Endothelial cell of umbilical vein (primary cell): ENCODE data around the gene KCNAB2. TPM values are rescaled to one million over a fixed set of nuclear protein-coding genes. Genes with fewer than 3 reads are reported as not detected.

Experiments
- BruUV-seq: library from RNA; stranded (reverse); fragments of 400-500 nt; replicated peaks from 2 replicates; lab custom pipeline; 2021; lab: Mats Ljungman, UMichigan
- CTCF ChIA-PET: fragments of 300-600, 350-600 bp; sonication (Branson Sonifier 250); formaldehyde crosslinking; loops from one replicate; lab custom pipeline; 2021; ENCODE audit warnings: antibody characterized with exemption, inconsistent platforms; lab: Charles Lee
- POLR2A ChIA-PET: fragments of 300-600, 350-600 bp; sonication (Branson Sonifier 250); formaldehyde crosslinking; loops from one replicate; lab custom pipeline; 2021; ENCODE audit warnings: antibody characterized with exemption, inconsistent platforms; lab: Charles Lee
- DNase-seq: peaks from one replicate; pipeline ENCODE4 v3.0.0-alpha.2; 2011; ENCODE audit warnings: low read depth, low spot score
- FAIRE-seq: peaks from 2 replicates; lab custom pipeline; 2011; peaks lifted over from hg19 to GRCh38; lab: Jason Lieb, UNC
- H2AFZ ChIP-seq: 2 replicates; pipeline ENCODE4 v1.6.0; 2012; ENCODE audit warnings: low read depth, low read length, control low read depth, inconsistent platforms
- H3K27ac ChIP-seq: 2 replicates; pipeline ENCODE4 v1.5.1; 2011; ENCODE audit warnings: low read depth, mild to moderate bottlenecking, control low read depth, low read length, moderate library complexity; ENCODE audit not compliant: insufficient read depth
- H3K27me3 ChIP-seq, 2 experiments: 2 replicates each; pipeline versions ENCODE4 v1.6.0 to v1.6.1; 2011; ENCODE audit warnings: low read length in 2 of 2, mixed read lengths in 1 of 2; ENCODE audit not compliant: control insufficient read depth in 2 of 2, insufficient read depth in 2 of 2
- H3K36me3 ChIP-seq, 2 experiments: 2 replicates in 1 of 2; 3 replicates in 1 of 2; pipeline ENCODE4 v1.5.1; 2011; ENCODE audit warnings: low read length in 2 of 2, mild to moderate bottlenecking in 1 of 2, moderate library complexity in 1 of 2; ENCODE audit not compliant: control insufficient read depth in 2 of 2, insufficient read depth in 2 of 2; ENCODE audit errors: extremely low read depth in 1 of 2
- H3K4me1 ChIP-seq: 3 replicates; pipeline ENCODE4 v1.5.1; 2011; ENCODE audit warnings: mild to moderate bottlenecking, low read length; ENCODE audit not compliant: control insufficient read depth, insufficient read depth; ENCODE audit errors: extremely low read depth
- H3K4me2 ChIP-seq: 2 replicates; pipeline ENCODE4 v1.6.1; 2011; ENCODE audit warnings: low read length, control low read depth, mixed read lengths; ENCODE audit not compliant: insufficient read depth
- H3K4me3 ChIP-seq, 3 experiments: fragments of 200-600 bp in 1 of 3; sonication (generic), shearing (Covaris generic) in 1 of 3; replicated peaks in 1 of 3; 2 replicates each; pipeline ENCODE4 v1.5.1; 2011 to 2016; ENCODE audit warnings: control low read depth in 3 of 3, low read length in 3 of 3, mild to moderate bottlenecking in 2 of 3, inconsistent platforms in 1 of 3, low read depth in 1 of 3, moderate library complexity in 1 of 3; ENCODE audit not compliant: insufficient read depth in 1 of 3
- H3K79me2 ChIP-seq: 2 replicates; pipeline ENCODE4 v1.6.0; 2012; ENCODE audit warnings: low read length, inconsistent platforms; ENCODE audit not compliant: control insufficient read depth, insufficient read depth
- H3K9ac ChIP-seq: replicated peaks from 2 replicates; pipeline ENCODE3; 2011; ENCODE audit warnings: low read length, control low read depth; ENCODE audit not compliant: insufficient read depth; ENCODE audit errors: extremely low read depth
- H3K9me1 ChIP-seq: replicated peaks from 3 replicates; pipeline ENCODE4 v1.6.0; 2011; ENCODE audit warnings: mild to moderate bottlenecking, low read length; ENCODE audit not compliant: control insufficient read depth, insufficient read depth; ENCODE audit errors: extremely low read depth
- H3K9me3 ChIP-seq: replicated peaks from 2 replicates; pipeline ENCODE4 v1.5.1; 2012; ENCODE audit warnings: low read length, inconsistent platforms; ENCODE audit not compliant: control insufficient read depth, insufficient read depth
- H4K20me1 ChIP-seq: replicated peaks from 2 replicates; pipeline ENCODE3; 2011; ENCODE audit warnings: mild to moderate bottlenecking, low read length; ENCODE audit not compliant: control insufficient read depth, insufficient read depth; ENCODE audit errors: extremely low read depth
- CTCF ChIP-seq, 2 donors: IDR thresholded peaks; 1 replicate in 1 of 2; 2 replicates in 1 of 2; pipeline ENCODE4 v1.5.1; 2011; ENCODE audit warnings: low read length in 2 of 2, mild to moderate bottlenecking in 2 of 2, moderate library complexity in 2 of 2, control low read depth in 1 of 2, inconsistent platforms in 1 of 2, low read depth in 1 of 2; ENCODE audit not compliant: insufficient read depth in 1 of 2; ENCODE audit errors: extremely low read depth in 1 of 2
- EZH2 ChIP-seq: IDR thresholded peaks from 2 replicates; pipeline ENCODE4 v1.6.1; 2012; ENCODE audit warnings: borderline replicate concordance, low read depth, mild to moderate bottlenecking, moderate library complexity, low read length, inconsistent platforms; ENCODE audit not compliant: severe bottlenecking
- FOS ChIP-seq: IDR thresholded peaks from 2 replicates; pipeline ENCODE4 v1.6.1; 2011; ENCODE audit warnings: mild to moderate bottlenecking, low read length, moderate library complexity, borderline replicate concordance; ENCODE audit not compliant: insufficient read depth
- GATA2 ChIP-seq: IDR thresholded peaks from 2 replicates; pipeline ENCODE4 v1.7.0; 2011; ENCODE audit warnings: low read depth, mild to moderate bottlenecking, moderate library complexity, mixed read lengths, low read length; ENCODE audit not compliant: insufficient read length, insufficient read depth
- JUN ChIP-seq: IDR thresholded peaks from 2 replicates; pipeline ENCODE4 v1.6.1; 2011; ENCODE audit warnings: borderline replicate concordance, low read depth; ENCODE audit not compliant: insufficient read length, insufficient read depth
- MAX ChIP-seq: IDR thresholded peaks from 2 replicates; pipeline ENCODE4 v1.6.1; 2011; ENCODE audit not compliant: insufficient read depth, insufficient read length
- MYC ChIP-seq: IDR thresholded peaks from one replicate; pipeline ENCODE4 v1.6.1; 2011; ENCODE audit warnings: mild to moderate bottlenecking, low read depth, low read length
- POLR2A ChIP-seq: IDR thresholded peaks from 2 replicates; pipeline ENCODE4 v1.6.1; 2012; ENCODE audit warnings: low read depth, mild to moderate bottlenecking, control low read depth, low read length
- POLR2AphosphoS5 ChIP-seq: IDR thresholded peaks from 2 replicates; pipeline ENCODE4 v1.6.1; 2012; ENCODE audit warnings: low read depth, mild to moderate bottlenecking, control low read depth, low read length, moderate library complexity; ENCODE audit not compliant: insufficient read depth
- dilution Hi-C: fragments of 300-500 bp; cut with MboI; formaldehyde crosslinking; loops from one replicate; pipeline ENCODE4 v1.15.0; 2019; ENCODE audit warnings: low sequenced_read_pairs; ENCODE audit not compliant: extremely low pct_ligation_motif_present
- intact Hi-C: fragments of 100-400 bp; cut with micrococcal nuclease; formaldehyde crosslinking; loops from one replicate; pipeline ENCODE4 v1.10.0; 2022
- polyA plus RNA-seq, 4 experiments: library from polyadenylated mRNA; depleted of rRNA in 3 of 4; stranded (reverse) in 3 of 4; unstranded in 1 of 4; fragments of >200 nt; gene quantifications; 2 replicates each; pipeline versions ENCODE4 v1.2.1 to v1.2.3, GENCODE V29; 2011 to 2012; ENCODE audit warnings: missing spikeins in 1 of 4
- total RNA-seq: library from RNA; stranded (reverse); gene quantifications from 2 replicates; pipeline ENCODE4 v1.2.3, GENCODE V29; 2021

KCNAB2 gene
- total and polyA plus RNA-seq, 2 donors (not counting 3 experiments of a cell fraction or from before 2014, with no cell fraction given), result 2.4 to 3.8 TPM

GRCh38 chr1:6001992-6002576, 43.6 kb upstream of the KCNAB2 start:
- Histone ChIP-seq H3K79me2 (no peaks in the 10 kb centered on the region), H3K27me3 (no peaks in the 10 kb centered on the region), H3K4me1 (no peaks in the 10 kb centered on the region), H3K9ac (no peak overlapping the region), H3K36me3 (no peaks in the 10 kb centered on the region), H2AFZ (no peak overlapping the region), H3K4me3 (no peak overlapping the region), H3K9me1 (no peaks in the 10 kb centered on the region), H3K4me2 (no peak overlapping the region), H3K9me3 (no peaks in the 10 kb centered on the region), H3K27ac (no peak overlapping the region), H4K20me1 (no peaks in the 10 kb centered on the region)
- dilution Hi-C loops (no loop called here), intact Hi-C loops (no loop called here)
- CTCF ChIA-PET, result interaction anchor here (0.7 kb wide), 1 partner anchor 51 kb away, joined by 3 read pairs; no protein-coding TSS in a partner anchor
- DNase-seq (no peak), FAIRE-seq (no peak)
- TF ChIP-seq JUN (no peak), FOS (no peak), MAX (no peak), CTCF (IDR thresholded peaks at IDR 0.05; ENCODE audit: extremely low read depth in 1 of 2, insufficient read depth in 1 of 2, low read depth in 1 of 2, low read length in 2 of 2) (no peak), GATA2 (no peak), EZH2 (no peak), POLR2AphosphoS5 (no peak), MYC (no peak), POLR2A (no peak)
- POLR2A ChIA-PET, result no interaction called here
- no TSS peak for BruUV-seq
